Measurements from ENCODE around the gene RERE.

Gene RERE

DNA sequence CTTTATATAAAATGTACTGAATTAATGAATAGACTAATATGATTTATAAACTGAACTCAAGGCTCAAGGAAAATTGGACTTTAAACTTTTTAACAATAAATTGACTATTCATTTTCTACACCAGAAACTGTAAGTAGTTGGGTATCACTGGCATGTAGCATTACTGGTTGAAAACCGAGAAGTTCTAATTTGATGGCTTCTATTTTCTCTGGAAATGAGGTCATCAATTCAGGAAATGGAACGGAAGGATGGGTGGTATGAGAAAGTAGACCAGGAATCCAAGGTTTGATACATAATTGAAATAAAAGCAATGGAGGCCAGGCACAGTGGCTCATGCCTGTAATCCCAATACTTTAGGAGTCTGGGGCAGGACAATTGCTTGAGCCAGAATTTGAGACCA is 50.4 kb downstream of the RERE start:
- Histone ChIP-seq H3K18ac (ENCODE audit: low read length) (no peak overlapping the region), H3K27me3 (ENCODE audit: control insufficient read depth in 3 of 3, insufficient read depth in 3 of 3, low read depth in 1 of 3, low read length in 3 of 3) (no peaks in the 10 kb centered on the region), H3K9me3 (replicated peaks in 1 of 2; ENCODE audit: control insufficient read depth in 2 of 2, insufficient read depth in 1 of 2, low read depth in 1 of 2, low read length in 2 of 2) (no peaks in the 10 kb centered on the region), H3K4me1 (ENCODE audit: control insufficient read depth in 2 of 2, insufficient read depth in 1 of 2, low read depth in 1 of 2, low read length in 2 of 2) (peaks cover 0 to 2% of the 10 kb centered on the region in 2 donors), H3K4ac (ENCODE audit: low read length) (no peak overlapping the region), H2BK15ac (ENCODE audit: low read length) (no peak overlapping the region), H3K36me3 (replicated peaks in 1 of 2; ENCODE audit: control insufficient read depth in 2 of 2, insufficient read depth in 2 of 2, low read length in 2 of 2) (peaks cover 0 to 2% of the 10 kb centered on the region in 2 donors), H2BK12ac (ENCODE audit: low read length) (no peak overlapping the region), H2BK5ac (ENCODE audit: low read length) (no peak overlapping the region), H4K91ac (ENCODE audit: low read depth, low read length, poor library complexity) (no peak overlapping the region), H3K4me3 (ENCODE audit: low read length in 2 of 2) (no peak overlapping the region), H3K27ac (replicated peaks; ENCODE audit: low read length) (no peak overlapping the region), H3K4me2 (ENCODE audit: insufficient read depth, low read length, poor library complexity, severe bottlenecking) (no peak overlapping the region), H2BK120ac (ENCODE audit: low read depth, low read length) (no peak overlapping the region), H2AK5ac (ENCODE audit: low read depth, low read length) (no peak overlapping the region), H3K14ac (ENCODE audit: low read length) (no peak overlapping the region), H3K23ac (ENCODE audit: low read depth, low read length, poor library complexity) (no peak overlapping the region), H4K8ac (ENCODE audit: low read depth, low read length) (no peak overlapping the region), H3K79me1 (ENCODE audit: low read depth, low read length) (no peaks in the 10 kb centered on the region), H3K9ac (ENCODE audit: low read depth, low read length, poor library complexity) (no peak overlapping the region), H2AFZ (ENCODE audit: low read length) (no peak overlapping the region)
- no peak for DNase-seq (ENCODE audit: low spot score)
- no CpG with 5 or more reads among the region's 2 CpGs for WGBS, 2 donors (ENCODE audit: extremely low coverage in 2 of 2, insufficient read length in 2 of 2, insufficient replicate concordance in 1 of 2)

- H2AFZ ChIP-seq (ENCODE audit: low read length), result no peak overlapping the region
- no CpG with 5 or more reads among the region's 3 CpGs for WGBS, 2 donors (ENCODE audit: extremely low coverage in 2 of 2, insufficient read length in 2 of 2, insufficient replicate concordance in 1 of 2)
- no peak overlapping the region for H3K9ac ChIP-seq (ENCODE audit: low read depth, low read length, poor library complexity)
- H3K4me2 ChIP-seq (ENCODE audit: insufficient read depth, low read length, poor library complexity, severe bottlenecking), result no peak overlapping the region
- H3K27ac ChIP-seq (replicated peaks; ENCODE audit: low read length), result no peak overlapping the region
- H3K79me1 ChIP-seq (ENCODE audit: low read depth, low read length), result no peaks in the 10 kb centered on the region
- H3K4ac ChIP-seq (ENCODE audit: low read length), result no peak overlapping the region
- peaks cover 0 to 2% of the 10 kb centered on the region in 2 donors for H3K4me1 ChIP-seq (ENCODE audit: control insufficient read depth in 2 of 2, insufficient read depth in 1 of 2, low read depth in 1 of 2, low read length in 2 of 2)
- H3K4me3 ChIP-seq (ENCODE audit: low read length in 2 of 2), result no peak overlapping the region
- no peak overlapping the region for H2BK120ac ChIP-seq (ENCODE audit: low read depth, low read length)
- H3K18ac ChIP-seq (ENCODE audit: low read length), result no peak overlapping the region
- no peak overlapping the region for H2BK15ac ChIP-seq (ENCODE audit: low read length)
- H2BK5ac ChIP-seq (ENCODE audit: low read length), result no peak overlapping the region
- H3K9me3 ChIP-seq (replicated peaks in 1 of 2; ENCODE audit: control insufficient read depth in 2 of 2, insufficient read depth in 1 of 2, low read depth in 1 of 2, low read length in 2 of 2), result no peaks in the 10 kb centered on the region
- no peak overlapping the region for H4K8ac ChIP-seq (ENCODE audit: low read depth, low read length)
- H2BK12ac ChIP-seq (ENCODE audit: low read length), result no peak overlapping the region
- H3K36me3 ChIP-seq (replicated peaks in 1 of 2; ENCODE audit: control insufficient read depth in 2 of 2, insufficient read depth in 2 of 2, low read length in 2 of 2), result peaks cover 0 to 3% of the 10 kb centered on the region in 2 donors
- H3K27me3 ChIP-seq (ENCODE audit: control insufficient read depth in 3 of 3, insufficient read depth in 3 of 3, low read depth in 1 of 3, low read length in 3 of 3), result no peaks in the 10 kb centered on the region
- no peak overlapping the region for H3K14ac ChIP-seq (ENCODE audit: low read length)
- H3K23ac ChIP-seq (ENCODE audit: low read depth, low read length, poor library complexity), result no peak overlapping the region
- no peak for DNase-seq (ENCODE audit: low spot score)
- H2AK5ac ChIP-seq (ENCODE audit: low read depth, low read length), result no peak overlapping the region
- no peak overlapping the region for H4K91ac ChIP-seq (ENCODE audit: low read depth, low read length, poor library complexity)
Observed at GRCh38 chr1:8765198-8765597, 52.2 kb downstream of the RERE start.

DNA sequence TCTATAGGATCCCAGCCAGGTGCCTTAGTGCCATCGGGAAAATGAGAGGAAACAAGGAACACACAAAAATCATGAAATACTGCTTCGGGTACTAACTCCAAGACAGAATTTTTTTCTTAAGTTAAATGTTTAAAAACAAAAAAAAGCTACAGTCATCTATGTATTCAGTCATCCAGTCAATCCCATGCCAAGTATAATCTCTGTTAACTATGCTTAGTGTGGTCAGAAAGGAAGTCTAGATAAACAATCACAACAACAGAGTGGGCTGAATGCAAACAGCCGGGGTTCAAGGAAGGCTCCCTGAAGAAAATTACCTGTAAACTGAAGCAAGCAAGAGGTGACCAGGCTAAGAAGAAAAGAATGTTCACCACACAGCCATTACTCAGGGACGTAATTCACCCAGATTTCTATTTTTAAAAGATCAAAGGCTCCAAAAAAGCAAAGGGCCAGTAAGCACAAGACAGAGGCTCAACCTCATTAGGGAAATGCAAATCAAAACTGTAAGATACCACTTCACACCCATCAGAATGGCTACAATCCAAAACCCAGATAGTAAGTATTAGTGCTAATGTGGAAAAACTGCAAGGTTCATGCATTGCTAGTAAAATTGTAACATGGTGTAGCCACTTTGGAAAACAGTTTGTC is 53.0 kb downstream of the RERE start:
- Histone ChIP-seq H3K18ac (ENCODE audit: low read length) (no peak overlapping the region), H3K79me1 (ENCODE audit: low read depth, low read length) (no peaks in the 10 kb centered on the region), H2BK5ac (ENCODE audit: low read length) (no peak overlapping the region), H3K4me3 (ENCODE audit: low read length in 2 of 2) (no peak overlapping the region), H3K27ac (replicated peaks; ENCODE audit: low read length) (no peak overlapping the region), H4K91ac (ENCODE audit: low read depth, low read length, poor library complexity) (no peak overlapping the region), H2AK5ac (ENCODE audit: low read depth, low read length) (no peak overlapping the region), H3K14ac (ENCODE audit: low read length) (no peak overlapping the region), H4K8ac (ENCODE audit: low read depth, low read length) (no peak overlapping the region), H3K27me3 (ENCODE audit: control insufficient read depth in 3 of 3, insufficient read depth in 3 of 3, low read depth in 1 of 3, low read length in 3 of 3) (no peaks in the 10 kb centered on the region), H3K9ac (ENCODE audit: low read depth, low read length, poor library complexity) (no peak overlapping the region), H3K4me2 (ENCODE audit: insufficient read depth, low read length, poor library complexity, severe bottlenecking) (no peak overlapping the region), H2BK12ac (ENCODE audit: low read length) (no peak overlapping the region), H3K23ac (ENCODE audit: low read depth, low read length, poor library complexity) (no peak overlapping the region), H2AFZ (ENCODE audit: low read length) (no peak overlapping the region), H3K4me1 (ENCODE audit: control insufficient read depth in 2 of 2, insufficient read depth in 1 of 2, low read depth in 1 of 2, low read length in 2 of 2) (peaks cover 0 to 2% of the 10 kb centered on the region in 2 donors), H3K36me3 (replicated peaks in 1 of 2; ENCODE audit: control insufficient read depth in 2 of 2, insufficient read depth in 2 of 2, low read length in 2 of 2) (peaks cover 0 to 3% of the 10 kb centered on the region in 2 donors), H2BK120ac (ENCODE audit: low read depth, low read length) (no peak overlapping the region), H3K9me3 (replicated peaks in 1 of 2; ENCODE audit: control insufficient read depth in 2 of 2, insufficient read depth in 1 of 2, low read depth in 1 of 2, low read length in 2 of 2) (no peaks in the 10 kb centered on the region), H3K4ac (ENCODE audit: low read length) (no peak overlapping the region), H2BK15ac (ENCODE audit: low read length) (no peak overlapping the region)
- DNase-seq (ENCODE audit: low spot score), result no peak
- no CpG with 5 or more reads among the region's 4 CpGs for WGBS, 2 donors (ENCODE audit: extremely low coverage in 2 of 2, insufficient read length in 2 of 2, insufficient replicate concordance in 1 of 2)

DNA sequence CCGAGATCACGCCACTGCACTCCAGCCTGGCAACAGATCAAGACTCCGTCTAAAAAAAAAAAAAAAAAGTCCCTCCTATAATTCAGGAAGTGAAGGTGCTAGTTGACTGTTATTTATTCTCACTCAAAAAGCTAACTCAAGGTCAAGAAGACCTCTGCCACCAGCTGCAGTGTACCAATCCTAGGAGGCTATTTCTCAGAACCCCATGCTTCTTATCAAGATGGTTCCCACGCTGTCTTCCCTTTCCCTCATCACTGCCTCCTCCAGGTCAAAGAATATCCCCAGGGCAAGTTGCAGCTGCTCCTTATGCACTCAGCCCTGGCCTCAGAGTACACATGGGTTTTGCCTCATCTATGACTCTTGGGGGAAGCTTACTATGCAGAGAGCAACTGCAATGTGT is 53.6 kb downstream of the RERE start:
- no CpG with 5 or more reads among the region's 4 CpGs for WGBS, 2 donors (ENCODE audit: extremely low coverage in 2 of 2, insufficient read length in 2 of 2, insufficient replicate concordance in 1 of 2)
- Histone ChIP-seq H2AK5ac (ENCODE audit: low read depth, low read length) (no peak overlapping the region), H3K27ac (replicated peaks; ENCODE audit: low read length) (no peak overlapping the region)

More for the DNA sequence above, 53.6 kb downstream of the RERE start:
- H3K27me3 ChIP-seq (ENCODE audit: control insufficient read depth in 3 of 3, insufficient read depth in 3 of 3, low read depth in 1 of 3, low read length in 3 of 3), result no peaks in the 10 kb centered on the region
- H2BK120ac ChIP-seq (ENCODE audit: low read depth, low read length), result no peak overlapping the region
- peaks cover 0 to 3% of the 10 kb centered on the region in 2 donors for H3K36me3 ChIP-seq (replicated peaks in 1 of 2; ENCODE audit: control insufficient read depth in 2 of 2, insufficient read depth in 2 of 2, low read length in 2 of 2)
- H3K9me3 ChIP-seq (replicated peaks in 1 of 2; ENCODE audit: control insufficient read depth in 2 of 2, insufficient read depth in 1 of 2, low read depth in 1 of 2, low read length in 2 of 2), result no peaks in the 10 kb centered on the region
- no peak overlapping the region for H3K4ac ChIP-seq (ENCODE audit: low read length)
- H4K8ac ChIP-seq (ENCODE audit: low read depth, low read length), result no peak overlapping the region
- H3K4me1 ChIP-seq (ENCODE audit: control insufficient read depth in 2 of 2, insufficient read depth in 1 of 2, low read depth in 1 of 2, low read length in 2 of 2), result peaks cover 0 to 2% of the 10 kb centered on the region in 2 donors
- no peak overlapping the region for H3K23ac ChIP-seq (ENCODE audit: low read depth, low read length, poor library complexity)
- no peak overlapping the region for H3K14ac ChIP-seq (ENCODE audit: low read length)
- no peak overlapping the region for H2BK12ac ChIP-seq (ENCODE audit: low read length)
- no peak overlapping the region for H2AFZ ChIP-seq (ENCODE audit: low read length)
- no peaks in the 10 kb centered on the region for H3K79me1 ChIP-seq (ENCODE audit: low read depth, low read length)
- H3K9ac ChIP-seq (ENCODE audit: low read depth, low read length, poor library complexity), result no peak overlapping the region
- DNase-seq (ENCODE audit: low spot score), result no peak
- H2BK5ac ChIP-seq (ENCODE audit: low read length), result no peak overlapping the region
- no peak overlapping the region for H2BK15ac ChIP-seq (ENCODE audit: low read length)
- no peak overlapping the region for H4K91ac ChIP-seq (ENCODE audit: low read depth, low read length, poor library complexity)
- H3K4me2 ChIP-seq (ENCODE audit: insufficient read depth, low read length, poor library complexity, severe bottlenecking), result no peak overlapping the region
- no peak overlapping the region for H3K4me3 ChIP-seq (ENCODE audit: low read length in 2 of 2)
- H3K18ac ChIP-seq (ENCODE audit: low read length), result no peak overlapping the region

All from neuronal stem cell (in vitro differentiated cells).